ENCODE measurements around the gene KDM6A.

Gene KDM6A

DNA sequence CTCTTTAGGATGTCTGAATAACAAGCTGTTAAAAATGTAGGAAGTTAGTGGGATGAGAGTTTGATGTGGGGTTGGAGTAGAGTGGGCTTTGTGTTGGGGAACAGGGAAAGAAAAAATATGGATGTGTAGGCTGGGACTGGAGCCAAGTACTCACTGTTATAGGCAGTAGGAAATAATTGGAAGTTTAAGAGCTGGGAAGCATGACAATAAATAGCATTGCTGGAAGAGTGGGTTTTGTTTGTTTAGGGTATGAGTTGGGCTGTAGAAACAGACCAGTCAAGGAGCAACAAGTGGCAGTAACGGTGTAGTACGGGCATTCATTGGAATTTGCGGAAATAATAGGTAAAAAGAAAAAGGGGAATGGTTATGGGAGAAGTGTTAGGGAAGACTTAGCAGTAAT lies 81.6 kb downstream of the KDM6A start:
- 69 to 70% methylated on average over 3 of the region's 3 CpGs for WGBS, 2 experiments
- Histone ChIP-seq H3K36me3 (ENCODE audit: control insufficient read depth, insufficient read depth, low read length) (no peaks in the 10 kb centered on the region), H3K4me3 (ENCODE audit: insufficient read depth, low read depth, low read length) (no peak overlapping the region), H3K27ac (ENCODE audit: insufficient read depth, low read depth, low read length, poor library complexity, severe bottlenecking) (no peak overlapping the region), H3K4me1 (ENCODE audit: control insufficient read depth, insufficient read depth, low read length) (no peaks in the 10 kb centered on the region), H3K27me3 (ENCODE audit: control insufficient read depth, insufficient read depth, low read length, poor library complexity, severe bottlenecking) (no peaks in the 10 kb centered on the region), H3K9me3 (ENCODE audit: control insufficient read depth, low read length) (no peaks in the 10 kb centered on the region)

- Histone ChIP-seq H3K9me3 (ENCODE audit: control insufficient read depth, low read length) (no peaks in the 10 kb centered on the region), H3K36me3 (ENCODE audit: control insufficient read depth, insufficient read depth, low read length) (no peaks in the 10 kb centered on the region), H3K27me3 (ENCODE audit: control insufficient read depth, insufficient read depth, low read length, poor library complexity, severe bottlenecking) (no peaks in the 10 kb centered on the region), H3K4me1 (ENCODE audit: control insufficient read depth, insufficient read depth, low read length) (no peaks in the 10 kb centered on the region), H3K27ac (ENCODE audit: insufficient read depth, low read depth, low read length, poor library complexity, severe bottlenecking) (no peak overlapping the region), H3K4me3 (ENCODE audit: insufficient read depth, low read depth, low read length) (no peak overlapping the region)
- 91 to 92% methylated on average over 2 of the region's 2 CpGs for WGBS, 2 experiments
Measured at GRCh38 chrX:44957848-44958247, 84.9 kb downstream of the KDM6A start.

DNA sequence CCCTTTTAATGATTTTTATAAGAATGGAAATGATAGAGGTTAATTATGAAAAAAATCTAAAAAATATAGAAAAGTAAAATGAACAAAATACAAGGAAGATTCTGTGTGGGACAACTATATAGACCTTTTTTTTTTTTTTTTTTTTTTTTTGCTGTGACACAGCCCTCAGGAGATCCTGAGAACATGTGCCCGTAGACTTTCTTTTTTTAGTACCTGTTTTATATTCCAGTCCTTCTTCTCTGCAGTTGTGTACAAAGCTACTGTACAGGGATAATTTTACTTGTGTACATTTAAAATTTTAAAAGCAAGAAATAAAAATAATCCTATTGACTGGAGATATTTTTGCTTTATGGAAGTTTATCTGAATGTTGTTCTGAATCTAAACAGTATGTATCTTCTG lies 85.5 kb downstream of the KDM6A start:
- no CpG with 5 or more reads among the region's 1 CpG for WGBS, 2 experiments
- Histone ChIP-seq H3K4me1 (ENCODE audit: control insufficient read depth, insufficient read depth, low read length) (no peaks in the 10 kb centered on the region), H3K4me3 (ENCODE audit: insufficient read depth, low read depth, low read length) (no peak overlapping the region), H3K27ac (ENCODE audit: insufficient read depth, low read depth, low read length, poor library complexity, severe bottlenecking) (no peak overlapping the region), H3K27me3 (ENCODE audit: control insufficient read depth, insufficient read depth, low read length, poor library complexity, severe bottlenecking) (no peaks in the 10 kb centered on the region), H3K9me3 (ENCODE audit: control insufficient read depth, low read length) (no peaks in the 10 kb centered on the region), H3K36me3 (ENCODE audit: control insufficient read depth, insufficient read depth, low read length) (no peaks in the 10 kb centered on the region)

- Histone ChIP-seq H3K4me1 (ENCODE audit: control insufficient read depth, insufficient read depth, low read length) (no peaks in the 10 kb centered on the region), H3K27me3 (ENCODE audit: control insufficient read depth, insufficient read depth, low read length, poor library complexity, severe bottlenecking) (no peaks in the 10 kb centered on the region), H3K4me3 (ENCODE audit: insufficient read depth, low read depth, low read length) (no peak overlapping the region), H3K36me3 (ENCODE audit: control insufficient read depth, insufficient read depth, low read length) (no peaks in the 10 kb centered on the region), H3K9me3 (ENCODE audit: control insufficient read depth, low read length) (no peaks in the 10 kb centered on the region), H3K27ac (ENCODE audit: insufficient read depth, low read depth, low read length, poor library complexity, severe bottlenecking) (no peak overlapping the region)
- WGBS, 2 experiments, result 100% methylated on average over 2 to 3 of the region's 6 CpGs
Measured at GRCh38 chrX:44961817-44962607, 89.0 kb downstream of the KDM6A start.

DNA sequence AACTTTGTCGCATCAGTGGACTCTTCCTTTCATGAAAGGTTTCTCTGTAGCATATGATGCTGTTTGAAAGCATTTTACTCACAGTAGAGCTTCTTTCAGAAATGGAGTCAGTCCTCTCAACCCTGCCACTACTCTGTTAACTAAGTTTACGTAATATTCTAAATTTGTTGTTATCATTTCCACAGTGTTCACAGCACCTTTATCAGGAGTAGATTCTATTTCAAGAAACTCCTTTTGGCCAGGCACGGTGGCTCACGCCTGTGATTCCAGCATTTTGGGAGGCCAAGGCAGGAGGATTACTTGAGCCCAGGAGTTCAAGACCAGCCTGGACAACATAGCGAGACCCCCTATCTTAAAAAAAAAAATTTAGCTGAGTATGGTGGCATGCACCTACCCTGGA lies 90.0 kb downstream of the KDM6A start:
- Histone ChIP-seq H3K4me1 (ENCODE audit: control insufficient read depth, insufficient read depth, low read length) (no peaks in the 10 kb centered on the region), H3K36me3 (ENCODE audit: control insufficient read depth, insufficient read depth, low read length) (no peaks in the 10 kb centered on the region), H3K27me3 (ENCODE audit: control insufficient read depth, insufficient read depth, low read length, poor library complexity, severe bottlenecking) (no peaks in the 10 kb centered on the region), H3K4me3 (ENCODE audit: insufficient read depth, low read depth, low read length) (no peak overlapping the region), H3K27ac (ENCODE audit: insufficient read depth, low read depth, low read length, poor library complexity, severe bottlenecking) (no peak overlapping the region), H3K9me3 (ENCODE audit: control insufficient read depth, low read length) (no peaks in the 10 kb centered on the region)
- WGBS, 2 experiments, result 96 to 100% methylated on average over 4 to 5 of the region's 5 CpGs

GRCh38 chrX:44967221-44967620 lies 94.2 kb downstream of the KDM6A start:
- Histone ChIP-seq H3K9me3 (ENCODE audit: control insufficient read depth, low read length) (no peaks in the 10 kb centered on the region), H3K36me3 (ENCODE audit: control insufficient read depth, insufficient read depth, low read length) (no peaks in the 10 kb centered on the region), H3K4me3 (ENCODE audit: insufficient read depth, low read depth, low read length) (no peak overlapping the region), H3K4me1 (ENCODE audit: control insufficient read depth, insufficient read depth, low read length) (no peaks in the 10 kb centered on the region), H3K27ac (ENCODE audit: insufficient read depth, low read depth, low read length, poor library complexity, severe bottlenecking) (no peak overlapping the region), H3K27me3 (ENCODE audit: control insufficient read depth, insufficient read depth, low read length, poor library complexity, severe bottlenecking) (no peaks in the 10 kb centered on the region)
- WGBS, 2 experiments, result 86 to 100% methylated on average over 1 of the region's 1 CpG

GRCh38 chrX:44970709-44971108 lies 97.7 kb downstream of the KDM6A start:
- H3K27ac ChIP-seq (ENCODE audit: insufficient read depth, low read depth, low read length, poor library complexity, severe bottlenecking), result no peak overlapping the region
- 89% methylated on average over 2 of the region's 3 CpGs; no CpG with 5 or more reads in 1 of the 2 experiments for WGBS, 2 experiments

DNA sequence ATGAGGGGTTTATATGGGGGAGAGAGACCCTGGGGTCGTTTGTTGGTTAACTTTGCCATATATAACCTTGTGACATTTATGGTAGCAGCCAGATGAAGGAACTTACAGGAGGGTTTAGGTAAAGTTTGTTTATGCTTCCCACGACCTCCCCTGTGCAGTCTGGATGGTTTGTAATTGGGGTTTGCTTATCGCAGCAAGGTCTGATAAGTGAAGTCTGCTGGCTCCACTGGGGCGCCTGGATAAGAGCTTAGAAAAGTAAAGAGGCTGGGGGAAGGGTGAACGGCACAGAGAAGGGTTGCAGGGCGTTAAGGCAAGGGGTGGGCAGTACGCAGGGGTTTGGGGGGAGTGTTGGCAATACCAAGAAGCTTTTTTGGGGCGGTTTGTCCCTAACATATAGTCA lies 98.7 kb downstream of the KDM6A start:
- WGBS, 2 experiments, result 87 to 92% methylated on average over 8 of the region's 8 CpGs
- Histone ChIP-seq H3K27me3 (ENCODE audit: control insufficient read depth, insufficient read depth, low read length, poor library complexity, severe bottlenecking) (no peaks in the 10 kb centered on the region), H3K27ac (ENCODE audit: insufficient read depth, low read depth, low read length, poor library complexity, severe bottlenecking) (no peak overlapping the region), H3K4me1 (ENCODE audit: control insufficient read depth, insufficient read depth, low read length) (no peaks in the 10 kb centered on the region), H3K9me3 (ENCODE audit: control insufficient read depth, low read length) (no peaks in the 10 kb centered on the region), H3K4me3 (ENCODE audit: insufficient read depth, low read depth, low read length) (no peak overlapping the region), H3K36me3 (ENCODE audit: control insufficient read depth, insufficient read depth, low read length) (peaks cover 3% of the 10 kb centered on the region)

More at GRCh38 chrX:44970709-44971108, 97.7 kb downstream of the KDM6A start:
- no peaks in the 10 kb centered on the region for H3K4me1 ChIP-seq (ENCODE audit: control insufficient read depth, insufficient read depth, low read length)
- H3K36me3 ChIP-seq (ENCODE audit: control insufficient read depth, insufficient read depth, low read length), result peaks cover 2% of the 10 kb centered on the region
- no peak overlapping the region for H3K4me3 ChIP-seq (ENCODE audit: insufficient read depth, low read depth, low read length)
- no peaks in the 10 kb centered on the region for H3K27me3 ChIP-seq (ENCODE audit: control insufficient read depth, insufficient read depth, low read length, poor library complexity, severe bottlenecking)
- no peaks in the 10 kb centered on the region for H3K9me3 ChIP-seq (ENCODE audit: control insufficient read depth, low read length)

DNA sequence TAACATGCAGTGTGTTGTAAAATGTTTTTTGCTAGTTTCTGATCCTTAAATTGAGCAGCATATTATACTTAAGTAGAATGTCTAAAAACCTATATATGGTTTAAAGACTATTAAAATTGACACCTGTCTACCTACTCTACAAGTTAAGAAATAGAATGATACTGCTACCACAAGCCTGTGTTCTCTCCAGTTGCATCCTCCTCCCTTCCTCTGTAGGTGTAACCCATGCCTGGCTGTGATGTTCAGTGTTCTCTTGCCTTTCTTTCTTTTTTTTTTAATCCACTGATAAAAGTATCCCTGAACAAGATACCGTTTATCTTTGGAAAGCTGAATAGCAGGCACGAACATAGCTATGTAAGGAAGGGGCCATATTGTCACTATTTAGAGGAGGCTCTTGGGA lies 99.1 kb downstream of the KDM6A start:
- Histone ChIP-seq H3K4me3 (ENCODE audit: insufficient read depth, low read depth, low read length) (no peak overlapping the region), H3K4me1 (ENCODE audit: control insufficient read depth, insufficient read depth, low read length) (no peaks in the 10 kb centered on the region), H3K27me3 (ENCODE audit: control insufficient read depth, insufficient read depth, low read length, poor library complexity, severe bottlenecking) (no peaks in the 10 kb centered on the region), H3K27ac (ENCODE audit: insufficient read depth, low read depth, low read length, poor library complexity, severe bottlenecking) (no peak overlapping the region), H3K36me3 (ENCODE audit: control insufficient read depth, insufficient read depth, low read length) (peaks cover 3% of the 10 kb centered on the region), H3K9me3 (ENCODE audit: control insufficient read depth, low read length) (no peaks in the 10 kb centered on the region)
- 95% methylated on average over 2 of the region's 2 CpGs for WGBS, 2 experiments

- H3K9me3 ChIP-seq (ENCODE audit: control insufficient read depth, low read length), result no peaks in the 10 kb centered on the region
- no peak overlapping the region for H3K4me3 ChIP-seq (ENCODE audit: insufficient read depth, low read depth, low read length)
- no peaks in the 10 kb centered on the region for H3K4me1 ChIP-seq (ENCODE audit: control insufficient read depth, insufficient read depth, low read length)
- H3K27me3 ChIP-seq (ENCODE audit: control insufficient read depth, insufficient read depth, low read length, poor library complexity, severe bottlenecking), result no peaks in the 10 kb centered on the region
- H3K27ac ChIP-seq (ENCODE audit: insufficient read depth, low read depth, low read length, poor library complexity, severe bottlenecking), result no peak overlapping the region
- WGBS, 2 experiments, result no CpG with 5 or more reads among the region's 5 CpGs
- H3K36me3 ChIP-seq (ENCODE audit: control insufficient read depth, insufficient read depth, low read length), result peaks cover 3% of the 10 kb centered on the region
Measured at GRCh38 chrX:44973420-44973932, 100.5 kb downstream of the KDM6A start.
